ENCODE results near the gene WDR48. TPM values are rescaled to one million over a fixed set of nuclear protein-coding genes. Genes with fewer than 3 reads are reported as not detected.
"Not testable (repeated sequence)": the region's sequence is repeated elsewhere in the genome, so short reads cannot be mapped to it uniquely, and the experiment has no call there.

WDR48 gene
- total RNA-seq, 2 experiments from 2014 or later = 81.2 to 88.6 TPM

GRCh38 chr3:39056151-39056550 lies 4.3 kb downstream of the WDR48 start:
- Mint-ChIP-seq H3K4me3 (no peak overlapping the region), H3K36me3 (ENCODE audit: low read depth) (peaks cover 38% of the 10 kb centered on the region), H3K9me3 (peaks cover 2% of the 10 kb centered on the region), H3K27me3 (no peaks in the 10 kb centered on the region), H3K27ac (no peak overlapping the region), H3K4me1 (ENCODE audit: low read depth) (peaks cover 77% of the 10 kb centered on the region)
- DNase-seq = no peak
- ATAC-seq (ENCODE audit: poor library complexity) = no peak
- intact Hi-C loops (cut with DNase I, micrococcal nuclease) = loop anchor here in 1 of 2 experiments (10.0 kb wide), 1 partner anchor 89 kb away; no protein-coding TSS in a partner anchor
- no peaks in the 10 kb centered on the region for H3K27me3 ChIP-seq (ENCODE audit: control insufficient read depth in 1 of 2, insufficient read depth in 2 of 2, low read length in 2 of 2)
- no peak for TF ChIP-seq CTCF (IDR thresholded peaks at IDR 0.05)
- H3K9me3 ChIP-seq (ENCODE audit: control insufficient read depth in 1 of 2, insufficient read depth in 1 of 2, low read length in 2 of 2) = no peaks in the 10 kb centered on the region
- CTCF ChIA-PET = interaction anchor here (1.3 kb wide), 1 partner anchor 26 kb away, joined by 3 read pairs; no protein-coding TSS in a partner anchor
- no peak overlapping the region for H3K4me3 ChIP-seq (ENCODE audit: low read length)
- peaks cover 22% of the 10 kb centered on the region for H3K4me1 ChIP-seq (ENCODE audit: insufficient read depth, low read length)
- POLR2A ChIA-PET = interaction anchor here (0.6 kb wide), 1 partner anchor 350 kb away, joined by 4 read pairs; no protein-coding TSS in a partner anchor
- H3K27ac ChIP-seq (ENCODE audit: low read depth in 1 of 2, low read length in 2 of 2) = no peak overlapping the region
- H3K36me3 ChIP-seq (ENCODE audit: insufficient read depth, low read length) = peaks cover 6% of the 10 kb centered on the region

DNA sequence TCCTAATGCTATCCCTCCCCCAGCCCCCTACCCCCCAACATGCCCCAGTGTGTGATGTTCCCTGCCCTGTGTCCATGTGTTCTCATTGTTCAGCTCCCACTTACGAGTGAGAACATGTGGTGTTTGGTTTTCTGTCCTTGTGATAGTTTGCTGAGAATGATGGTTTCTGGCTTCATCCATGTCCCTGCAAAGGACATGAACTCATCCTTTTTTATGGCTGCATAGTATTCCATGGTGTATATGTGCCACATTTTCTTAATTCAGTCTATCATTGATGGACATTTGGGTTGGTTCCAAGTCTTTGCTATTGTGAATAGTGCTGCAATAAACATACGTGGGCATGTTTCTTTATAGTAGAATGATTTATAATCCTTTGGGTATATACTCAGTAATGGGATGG lies 9.4 kb downstream of the WDR48 start:
- H3K27me3 Mint-ChIP-seq; DNase-seq; H3K27ac ChIP-seq (ENCODE audit: low read depth in 1 of 2, low read length in 2 of 2); H3K4me3 ChIP-seq (ENCODE audit: low read length); H3K4me1 ChIP-seq (ENCODE audit: insufficient read depth, low read length); H3K27me3 ChIP-seq (ENCODE audit: control insufficient read depth in 1 of 2, insufficient read depth in 2 of 2, low read length in 2 of 2); ATAC-seq (ENCODE audit: poor library complexity); CTCF ChIA-PET; H3K9me3 Mint-ChIP-seq; POLR2A ChIA-PET; H3K4me3 Mint-ChIP-seq; intact Hi-C loops (cut with DNase I, micrococcal nuclease); H3K27ac Mint-ChIP-seq; H3K9me3 ChIP-seq (ENCODE audit: control insufficient read depth in 1 of 2, insufficient read depth in 1 of 2, low read length in 2 of 2): not testable (repeated sequence)
- Mint-ChIP-seq H3K4me1 (ENCODE audit: low read depth) (peaks cover 63% of the 10 kb centered on the region), H3K36me3 (ENCODE audit: low read depth) (peaks cover 59% of the 10 kb centered on the region)
- H3K36me3 ChIP-seq (ENCODE audit: insufficient read depth, low read length) = peaks cover 29% of the 10 kb centered on the region

- H3K27ac Mint-ChIP-seq = no peak overlapping the region
- no peaks in the 10 kb centered on the region for H3K27me3 Mint-ChIP-seq
These were observed 10.4 kb downstream of the WDR48 start for GRCh38 chr3:39062180-39062579.

More at GRCh38 chr3:39062180-39062579, 10.4 kb downstream of the WDR48 start:
- Histone ChIP-seq H3K27me3 (ENCODE audit: control insufficient read depth in 1 of 2, insufficient read depth in 2 of 2, low read length in 2 of 2) (no peaks in the 10 kb centered on the region), H3K4me3 (ENCODE audit: low read length) (no peak overlapping the region), H3K27ac (ENCODE audit: low read depth in 1 of 2, low read length in 2 of 2) (no peak overlapping the region), H3K4me1 (ENCODE audit: insufficient read depth, low read length) (peaks cover 3% of the 10 kb centered on the region), H3K36me3 (ENCODE audit: insufficient read depth, low read length) (peaks cover 39% of the 10 kb centered on the region), H3K9me3 (ENCODE audit: control insufficient read depth in 1 of 2, insufficient read depth in 1 of 2, low read length in 2 of 2) (no peaks in the 10 kb centered on the region)
- TF ChIP-seq CTCF (IDR thresholded peaks at IDR 0.05) = no peak
- Mint-ChIP-seq H3K4me3 (no peak overlapping the region), H3K36me3 (ENCODE audit: low read depth) (peaks cover 61% of the 10 kb centered on the region), H3K9me3 (peaks cover 2% of the 10 kb centered on the region), H3K4me1 (ENCODE audit: low read depth) (peaks cover 53% of the 10 kb centered on the region)
- ATAC-seq (ENCODE audit: poor library complexity) = no peak
- intact Hi-C loops (cut with DNase I, micrococcal nuclease) = no loop called here
- CTCF ChIA-PET = no interaction called here
- no peak for DNase-seq
- POLR2A ChIA-PET = no interaction called here

Data from CD4-positive, alpha-beta T cell (primary cell).